GM23338 (cell line): Measurements from ENCODE around the gene GALNT9.

Experiments
- CREB1 ChIP-seq: fragments of 250-450 bp; sonication (Bioruptor Pico); IDR thresholded peaks from 2 replicates; pipeline ENCODE4 v1.5.0; 2020; ENCODE audit warnings: low read depth, mild to moderate bottlenecking, moderate library complexity
- CTCF ChIP-seq, 2 experiments: fragments of 200-600 bp in 1 of 2; sonication (generic) in 1 of 2; conservative IDR thresholded peaks; 2 replicates each; pipeline versions ENCODE4 v1.5.1 to v1.6.1; 2016 to 2017; ENCODE audit warnings: antibody characterized with exemption in 2 of 2, low read depth in 2 of 2, mild to moderate bottlenecking in 2 of 2, moderate library complexity in 1 of 2
- EZH2 ChIP-seq: fragments of 200-600 bp; sonication (generic); IDR thresholded peaks from one replicate; pipeline ENCODE4 v1.8.0; 2017; ENCODE audit warnings: antibody characterized with exemption, mild to moderate bottlenecking, low read depth; ENCODE audit not compliant: unreplicated experiment
- EZH2phosphoT487 ChIP-seq: fragments of 200-600 bp; sonication (generic); IDR thresholded peaks from one replicate; pipeline ENCODE4 v1.8.1; 2018; ENCODE audit warnings: antibody characterized with exemption; ENCODE audit not compliant: unreplicated experiment
- JUNB ChIP-seq: IDR thresholded peaks from one replicate; pipeline ENCODE4 v1.6.1; 2016; ENCODE audit warnings: antibody characterized with exemption; ENCODE audit not compliant: unreplicated experiment
- NANOG ChIP-seq: IDR thresholded peaks from 2 replicates; pipeline ENCODE4 v1.6.1; 2016; ENCODE audit warnings: antibody characterized with exemption, borderline replicate concordance
- POLR2AphosphoS5 ChIP-seq: IDR thresholded peaks from 2 replicates; pipeline ENCODE4 v1.6.1; 2016; ENCODE audit warnings: antibody characterized with exemption, low read depth
- REST ChIP-seq: IDR thresholded peaks from one replicate; pipeline ENCODE4 v1.6.1; 2018; ENCODE audit warnings: antibody characterized with exemption; ENCODE audit not compliant: unreplicated experiment
- STAT1 ChIP-seq: IDR thresholded peaks from one replicate; pipeline ENCODE4 v1.6.1; 2016; ENCODE audit warnings: antibody characterized with exemption; ENCODE audit not compliant: unreplicated experiment
- ZNF114 ChIP-seq: fragments of 250-450 bp; sonication (Bioruptor Pico); IDR thresholded peaks from 2 replicates; pipeline ENCODE4 v1.5.0; 2020; ENCODE audit warnings: mild to moderate bottlenecking, moderate library complexity

- TF ChIP-seq CTCF (conservative IDR thresholded peaks at IDR 0.05; ENCODE audit: low read depth in 2 of 2) (no peak), STAT1 (no peak), CREB1 (CRISPR knock-in tag) (no peak), EZH2phosphoT487 (no peak), REST (no peak), POLR2AphosphoS5 (no peak), JUNB (no peak), ZNF114 (no peak), NANOG (no peak), EZH2 (no peak)
These were observed 25.7 kb upstream of the GALNT9 start for GRCh38 chr12:132354982-132355680.
